GM19395 (cell line): Measurements from ENCODE around the gene ALG8.
"Not testable (repeated sequence)": the region's sequence is repeated elsewhere in the genome, so short reads cannot be mapped to it uniquely, and the experiment has no call there.

Experiments
- ATAC-seq: cut with Tn5 transposase; IDR thresholded peaks from one replicate; pipeline ENCODE4 v1.9.1; 2021; ENCODE audit warnings: mild to moderate bottlenecking, moderate library complexity; ENCODE audit not compliant: unreplicated experiment

Gene ALG8

DNA sequence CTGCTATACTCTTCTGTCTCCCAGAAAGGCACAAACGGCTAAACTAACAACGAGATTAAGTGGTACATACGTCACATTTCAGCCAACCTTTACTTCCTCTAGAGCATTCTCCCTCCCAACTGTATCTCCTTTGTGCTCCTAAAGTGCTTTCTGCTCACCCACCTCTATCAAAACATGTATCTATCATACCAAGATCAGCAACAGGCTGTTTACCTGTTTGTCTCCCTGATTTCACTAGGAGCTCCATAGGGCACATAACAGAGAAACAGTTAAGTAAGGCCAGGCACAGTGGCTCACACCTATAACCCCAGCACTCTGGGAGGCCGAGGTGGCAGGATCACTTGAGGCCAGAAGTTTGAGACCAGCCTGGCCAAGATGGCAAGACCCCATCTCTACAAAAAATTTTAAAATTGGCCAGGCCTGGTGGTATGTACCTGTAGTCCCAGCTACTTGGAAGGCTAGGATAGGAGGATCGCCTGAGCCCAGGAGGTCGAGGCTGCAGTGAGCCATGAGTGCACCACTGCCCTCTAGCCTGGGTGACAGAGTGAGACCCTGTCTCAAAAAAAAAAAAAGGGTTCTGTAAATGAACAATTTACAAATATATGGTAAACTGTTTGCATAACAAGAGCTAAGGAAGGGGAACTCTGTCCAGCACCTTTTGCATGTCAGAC is 62.6 kb downstream of the ALG8 start:
- ATAC-seq = no peak

DNA sequence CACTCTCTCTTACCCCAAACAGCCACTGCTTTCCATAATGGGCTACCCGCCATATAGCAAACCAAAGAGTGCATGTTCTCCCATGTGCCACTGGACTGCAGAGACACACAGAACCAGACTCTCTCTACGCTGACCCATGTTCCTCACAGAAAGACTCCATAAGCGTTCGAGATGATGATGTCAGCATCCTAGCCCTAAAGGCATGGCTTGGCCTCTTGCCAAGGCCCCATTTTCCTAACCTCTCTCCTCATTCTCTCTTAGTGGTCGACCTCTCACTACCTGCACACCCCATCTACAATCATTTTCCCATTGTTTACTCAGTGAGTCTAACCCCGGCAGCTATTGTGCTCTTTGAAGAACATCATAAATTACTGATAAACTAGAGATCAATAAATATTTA is 64.7 kb downstream of the ALG8 start:
- ATAC-seq = no peak

DNA sequence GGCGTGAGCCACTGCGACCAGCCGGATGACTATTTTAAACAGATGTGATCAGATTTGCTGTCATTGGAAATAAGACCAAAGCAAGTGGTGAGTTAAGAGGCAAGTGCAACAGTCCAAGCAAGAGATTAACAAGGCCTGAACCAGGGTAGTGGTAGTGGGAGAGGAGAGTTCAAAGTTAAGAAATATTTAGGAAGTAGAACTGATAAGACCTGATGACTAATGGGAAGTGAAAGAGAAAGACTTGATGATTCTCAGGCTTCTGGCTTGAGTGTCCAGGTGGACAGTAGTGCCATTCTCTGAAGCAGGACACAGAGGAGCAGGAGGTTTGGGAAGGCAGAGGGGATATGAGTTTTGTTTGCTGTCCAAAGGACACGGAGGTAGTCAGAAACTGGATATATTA is 67.0 kb downstream of the ALG8 start:
- no peak for ATAC-seq

DNA sequence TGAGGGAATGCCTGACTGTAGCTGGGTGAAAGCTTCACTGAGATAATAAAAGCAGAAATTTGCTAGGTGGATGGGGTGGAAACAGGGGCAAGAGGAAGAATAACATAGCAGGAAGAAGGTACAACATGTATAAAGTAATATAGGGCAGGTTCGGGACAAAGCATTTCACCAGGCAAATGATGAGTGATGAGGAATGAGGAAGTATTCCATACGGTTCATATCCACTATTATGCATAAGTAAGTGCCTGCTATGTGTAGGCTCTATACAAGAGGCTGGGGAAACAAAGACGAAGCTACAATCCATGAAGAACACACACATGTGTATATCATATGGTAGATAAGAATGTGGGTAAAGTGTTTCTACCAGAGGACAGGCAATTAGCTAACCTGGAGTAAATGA is 67.7 kb downstream of the ALG8 start:
- no peak for ATAC-seq

DNA sequence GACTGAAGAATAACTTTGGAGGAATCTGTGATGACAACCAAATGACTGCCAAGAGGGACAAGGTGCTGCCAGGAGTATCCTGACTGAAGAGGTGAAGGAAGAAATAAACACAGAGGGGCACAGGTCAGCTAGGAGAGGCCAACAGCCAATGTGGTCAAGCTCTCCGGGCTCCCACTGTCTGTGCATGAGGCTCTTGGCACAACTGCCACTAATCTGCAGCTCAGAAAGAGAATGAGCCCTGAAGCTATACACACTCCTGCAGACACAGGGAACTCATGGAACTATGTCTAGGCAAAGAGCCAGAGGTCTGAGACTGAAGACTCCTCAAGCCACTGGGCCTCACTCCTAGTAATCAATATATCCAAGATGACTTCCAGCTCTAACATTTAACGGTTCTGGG is 68.8 kb downstream of the ALG8 start:
- no peak for ATAC-seq

DNA sequence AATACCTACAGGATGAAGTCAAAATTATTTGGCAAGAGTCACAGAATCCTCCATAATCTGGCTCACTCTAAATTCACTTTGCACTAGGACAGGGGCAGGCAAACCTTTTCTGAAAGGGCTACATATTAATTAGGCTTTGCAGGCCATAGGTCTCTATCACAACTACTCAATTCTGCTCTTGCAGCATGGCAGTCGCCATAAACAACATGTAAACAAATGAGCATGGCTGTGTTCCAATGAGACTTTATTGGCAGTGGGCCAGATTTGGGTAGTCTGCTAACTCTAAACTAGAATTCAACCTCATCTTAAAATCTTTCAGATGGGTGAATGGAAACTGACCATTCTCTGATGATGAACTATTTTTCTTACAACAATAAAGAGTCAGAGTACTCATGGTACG is 70.0 kb downstream of the ALG8 start:
- ATAC-seq = no peak

DNA sequence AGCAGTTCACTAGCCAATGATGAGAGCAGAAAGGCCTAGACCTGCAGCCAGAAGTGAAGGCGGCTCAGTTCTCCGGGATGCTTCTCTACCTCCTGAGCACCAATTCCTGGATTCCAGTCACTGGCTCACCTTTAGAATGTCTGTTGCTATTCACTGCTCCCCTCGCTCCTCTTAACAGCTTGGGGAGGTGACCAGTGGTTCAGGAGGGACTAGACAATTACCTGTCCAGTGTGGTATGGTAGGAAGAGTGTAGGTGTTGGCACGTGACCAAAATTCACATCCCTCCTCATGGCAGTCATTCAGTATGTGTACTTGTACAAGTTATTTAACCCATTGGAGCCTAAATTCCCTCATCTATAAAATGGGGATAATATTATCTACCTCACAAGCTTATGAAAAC is 71.7 kb downstream of the ALG8 start:
- no peak for ATAC-seq

DNA sequence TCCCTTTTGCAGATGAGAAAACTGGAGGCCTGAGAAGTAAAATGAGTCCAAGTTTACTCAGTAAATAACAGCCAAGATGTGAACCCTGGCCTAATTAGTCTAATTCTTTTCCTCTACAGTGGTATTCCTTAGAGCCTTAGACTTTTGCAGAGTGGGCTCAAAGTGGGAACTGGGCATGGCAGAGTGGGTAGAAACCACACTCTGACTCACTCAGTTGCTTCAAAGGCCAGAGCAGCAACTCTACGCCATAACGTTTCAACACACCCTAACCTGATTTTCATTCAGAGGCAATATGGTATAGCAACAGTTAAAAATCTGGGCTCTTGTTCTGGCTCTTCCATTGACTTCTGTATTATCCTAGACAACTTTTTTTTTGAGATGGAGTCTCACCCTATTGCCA is 73.0 kb downstream of the ALG8 start:
- no peak for ATAC-seq

DNA sequence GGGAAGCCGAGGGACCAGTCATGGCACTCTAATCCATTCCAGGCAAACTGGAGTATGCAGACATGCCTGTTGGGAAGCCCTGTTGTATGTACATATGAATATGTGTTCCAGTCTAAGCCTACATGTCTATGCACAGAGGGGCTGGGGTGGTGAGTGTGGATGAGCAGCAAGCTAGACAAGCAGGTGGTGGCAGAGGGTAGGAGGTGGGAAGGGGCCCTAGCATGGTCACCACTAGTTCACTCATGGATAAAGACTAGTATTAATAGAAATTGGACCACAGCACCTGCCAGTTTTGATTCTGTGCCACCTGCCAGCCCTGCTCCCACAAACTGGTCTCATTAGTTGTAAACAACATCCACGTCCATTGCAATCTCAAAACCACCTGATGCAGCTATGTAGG is 74.2 kb downstream of the ALG8 start:
- no peak for ATAC-seq

DNA sequence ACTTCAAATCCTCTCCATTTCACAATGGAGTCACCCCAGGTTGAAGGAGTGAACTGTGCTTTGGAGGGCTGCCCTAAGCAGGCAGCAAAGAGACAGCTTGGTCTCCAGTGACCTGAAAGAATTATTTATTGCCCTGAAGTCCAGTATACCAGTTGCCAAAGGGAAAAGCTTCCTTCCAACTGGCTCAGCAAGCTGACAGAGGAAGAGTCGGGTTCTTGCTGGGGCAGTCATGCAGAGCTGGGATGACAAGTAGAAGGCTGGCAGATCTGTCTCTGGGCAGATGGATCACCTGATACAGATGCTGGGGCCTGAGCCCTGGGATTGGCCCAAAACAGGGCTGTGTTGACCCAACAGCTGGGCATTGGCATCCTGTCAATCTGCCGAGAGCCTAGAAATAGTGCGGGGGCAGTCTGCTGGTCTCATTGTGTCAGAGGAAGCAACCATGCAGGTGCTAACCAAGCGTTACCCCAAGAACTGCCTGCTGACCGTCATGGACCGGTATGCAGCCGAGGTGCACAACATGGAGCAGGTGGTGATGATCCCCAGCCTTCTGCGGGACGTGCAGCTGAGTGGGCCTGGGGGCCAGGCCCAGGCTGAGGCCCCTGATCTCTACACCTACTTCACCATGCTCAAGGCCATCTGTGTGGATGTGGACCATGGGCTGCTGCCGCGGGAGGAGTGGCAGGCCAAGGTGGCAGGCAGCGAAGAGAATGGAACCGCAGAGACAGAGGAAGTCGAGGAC is 75.8 kb downstream of the ALG8 start, which contains the start of gene THRSP:
TSS of gene THRSP (plus strand) at position 422 of the 742 bp plus-strand sequence. CDS start at position 443, 21 bp downstream.
- no peak for ATAC-seq

DNA sequence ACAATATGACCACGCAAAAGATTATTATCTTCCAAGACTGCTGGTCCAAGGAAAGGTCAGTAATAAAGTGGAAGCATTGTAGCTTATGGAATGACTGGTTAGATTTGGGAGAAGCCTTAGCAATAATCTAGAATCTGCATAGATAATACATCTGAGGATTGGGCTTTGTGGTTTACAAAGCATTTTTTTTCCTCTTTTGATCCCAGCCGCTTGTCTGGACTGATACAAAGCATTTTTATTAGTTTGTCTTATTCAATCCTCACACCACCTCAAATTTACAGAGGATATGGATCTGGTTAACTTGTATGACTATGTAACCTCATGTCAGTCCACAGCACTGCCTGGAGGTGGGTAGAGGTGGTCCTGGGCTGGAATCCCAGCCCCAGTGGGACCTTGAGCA is 76.8 kb downstream of the ALG8 start:
- no peak for ATAC-seq

DNA sequence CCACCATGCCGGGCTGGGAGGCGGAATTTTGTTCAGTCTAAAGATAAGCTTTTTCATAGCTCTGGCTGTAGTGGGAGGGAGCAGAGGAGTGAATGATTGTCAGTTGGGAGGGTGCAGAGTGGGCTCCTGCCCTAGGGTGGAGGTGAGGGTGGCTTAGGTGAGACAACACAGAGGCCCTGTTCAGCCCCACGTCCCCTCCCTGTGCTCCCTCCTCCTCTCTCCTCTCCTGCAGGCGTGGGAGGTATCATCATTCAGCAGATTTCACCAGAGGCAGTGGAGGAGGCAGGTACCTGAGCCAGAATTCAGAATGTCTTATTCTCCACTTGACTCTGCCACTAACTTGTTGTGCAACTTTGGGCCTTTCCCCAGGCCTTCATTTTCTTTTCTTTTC is 77.5 kb downstream of the ALG8 start:
- ATAC-seq = no peak

DNA sequence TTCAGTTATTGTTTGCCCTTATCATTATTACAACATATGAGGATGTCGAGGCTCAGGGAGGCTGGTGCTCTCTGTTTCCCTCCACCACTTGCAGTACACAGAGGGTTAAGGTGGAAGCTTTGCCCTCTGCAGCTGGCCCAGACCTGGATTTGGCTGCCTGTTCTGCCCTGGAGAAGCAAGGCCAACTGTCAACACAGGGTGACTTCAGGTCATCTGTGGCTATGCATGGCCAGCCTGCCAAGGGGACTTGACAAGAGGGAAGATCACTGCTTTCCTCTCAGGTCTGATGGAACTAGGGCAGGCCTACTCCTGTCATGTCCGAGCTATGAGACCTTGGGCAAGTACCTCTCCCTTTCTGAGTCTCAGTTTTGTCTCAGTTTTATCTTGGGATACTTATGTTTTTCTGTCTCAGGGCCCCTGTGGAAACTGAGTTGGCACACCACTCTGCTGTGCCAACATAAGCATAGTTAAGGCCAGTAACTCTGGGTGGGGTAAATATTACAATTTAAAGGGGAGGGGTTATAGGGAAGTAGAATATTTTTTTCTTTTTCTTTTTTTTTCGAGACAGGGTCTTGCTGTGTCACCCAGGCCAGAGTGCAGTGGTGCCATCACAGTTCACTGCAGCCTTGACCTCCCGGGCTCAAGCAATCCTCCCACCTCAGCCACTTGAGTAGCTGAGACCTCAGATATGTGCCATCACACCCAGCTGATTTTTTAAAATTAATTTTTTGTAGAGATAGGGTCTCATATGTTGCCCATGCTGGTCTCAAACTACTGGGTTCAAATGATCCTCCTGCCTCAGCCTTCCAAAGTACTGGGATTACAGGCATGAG is 78.1 kb downstream of the ALG8 start:
- ATAC-seq = no peak

DNA sequence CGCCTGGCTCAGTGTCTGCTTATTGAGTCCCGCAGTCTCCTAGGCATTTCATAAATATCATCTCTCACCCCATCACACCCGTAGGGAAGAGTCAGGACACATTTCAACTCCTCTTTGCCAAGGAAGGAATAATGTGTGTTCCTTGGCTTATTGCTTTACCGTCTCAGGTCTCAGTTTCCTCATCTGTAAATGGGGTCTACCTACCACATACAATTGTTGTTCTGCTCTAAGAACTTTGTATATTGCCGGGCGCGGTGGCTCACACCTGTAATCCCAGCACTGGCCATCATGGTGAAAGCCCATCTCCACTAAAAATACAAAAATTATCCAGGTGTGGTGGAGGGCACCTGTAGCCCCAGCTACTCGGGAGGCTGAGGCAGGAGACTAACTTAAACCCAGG is 78.9 kb downstream of the ALG8 start:
- no peak for ATAC-seq

DNA sequence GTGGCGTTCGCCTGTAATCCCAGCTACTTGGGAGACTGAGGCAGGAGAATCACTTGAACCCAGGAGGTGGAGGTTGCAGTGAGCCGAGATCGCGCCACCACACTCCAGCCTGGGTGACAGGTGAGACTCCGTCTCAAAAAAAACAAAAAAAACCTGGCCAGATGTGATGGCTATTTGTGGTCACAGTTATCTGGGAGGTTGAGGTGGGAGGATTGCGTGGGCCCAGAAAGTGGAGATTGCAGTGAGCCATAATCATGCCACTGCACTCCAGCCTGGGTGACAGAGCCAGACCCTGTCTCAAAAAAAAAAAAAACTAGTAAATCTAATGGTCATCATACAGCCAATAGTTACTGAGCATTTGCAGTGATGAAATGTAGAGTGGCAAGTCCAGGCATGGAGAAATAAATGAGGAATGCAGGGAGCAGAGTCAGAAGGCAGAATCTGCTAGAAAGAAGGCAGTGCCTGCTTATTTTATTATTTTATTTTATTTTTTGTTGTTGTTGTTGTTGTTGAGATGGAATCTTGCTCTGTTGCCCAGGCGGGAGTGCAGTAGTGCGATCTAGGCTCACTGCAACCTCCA is 79.6 kb downstream of the ALG8 start:
- ATAC-seq = not testable (repeated sequence)

DNA sequence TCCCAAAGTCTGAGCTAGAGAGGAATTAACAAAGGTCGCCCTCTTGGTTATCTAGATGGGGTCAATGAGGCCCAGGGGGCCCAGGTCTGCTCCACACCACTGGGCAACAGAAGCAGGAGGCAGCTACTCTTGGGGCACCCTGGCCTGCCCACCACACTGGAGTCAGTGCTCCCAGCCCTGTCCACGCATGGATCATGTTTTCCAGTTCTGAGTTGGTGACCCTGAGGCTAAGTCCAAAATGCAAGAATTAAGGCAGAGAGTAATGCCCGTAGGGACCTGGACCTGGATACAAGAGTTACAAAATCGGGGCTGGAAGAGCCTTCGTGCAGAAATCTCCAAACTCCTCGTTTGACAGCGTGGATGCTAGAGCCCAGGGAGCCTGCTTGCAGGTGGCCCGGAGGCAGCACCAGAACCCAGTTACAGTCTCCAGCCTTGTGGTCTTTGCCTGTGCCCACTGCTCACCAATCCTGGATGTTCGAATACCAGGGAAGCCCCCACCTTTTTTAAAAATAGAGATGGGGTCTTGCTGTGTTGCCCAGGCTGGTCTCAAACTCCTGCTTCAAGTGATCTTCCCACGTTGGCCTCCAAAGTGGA is 81.9 kb downstream of the ALG8 start:
- ATAC-seq = no peak

DNA sequence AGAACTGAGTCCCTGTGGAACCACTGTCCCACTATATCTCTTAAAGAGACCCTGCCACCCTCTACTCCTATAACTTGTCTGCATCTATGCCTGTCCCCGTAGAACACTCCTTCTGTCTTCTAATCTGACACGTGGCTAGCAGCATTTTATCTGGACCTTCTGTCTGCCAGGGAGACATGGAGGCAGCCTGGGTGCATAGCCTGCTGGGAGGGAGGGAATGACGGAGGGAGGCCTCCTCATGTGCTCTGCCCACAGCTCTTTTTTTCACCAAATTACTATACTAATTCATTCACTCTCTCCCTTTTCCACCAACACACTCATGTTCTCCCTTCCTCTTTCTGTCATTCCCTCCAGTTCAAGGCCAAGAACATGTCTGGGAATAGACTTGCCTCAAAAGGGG is 83.3 kb downstream of the ALG8 start:
- no peak for ATAC-seq

DNA sequence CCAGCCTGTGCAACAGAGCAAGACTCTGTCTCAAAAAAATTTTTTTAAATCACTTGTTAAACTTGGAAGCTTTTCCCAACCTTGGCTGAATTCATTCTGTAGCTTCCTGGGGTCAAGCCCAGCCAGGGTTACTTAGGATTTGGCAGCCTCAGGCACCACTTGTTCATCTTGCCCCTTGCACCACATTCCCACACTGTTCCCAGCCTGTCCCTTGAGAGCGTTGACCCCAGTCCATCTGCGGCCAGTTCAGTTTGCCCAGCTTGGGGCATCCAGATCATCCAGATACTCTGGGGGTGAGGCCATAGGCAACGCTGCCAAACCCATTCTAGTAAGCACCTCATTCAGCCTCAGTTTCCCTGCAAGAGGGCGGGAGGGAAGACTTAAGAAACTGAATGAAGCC is 84.5 kb downstream of the ALG8 start:
- no peak for ATAC-seq

DNA sequence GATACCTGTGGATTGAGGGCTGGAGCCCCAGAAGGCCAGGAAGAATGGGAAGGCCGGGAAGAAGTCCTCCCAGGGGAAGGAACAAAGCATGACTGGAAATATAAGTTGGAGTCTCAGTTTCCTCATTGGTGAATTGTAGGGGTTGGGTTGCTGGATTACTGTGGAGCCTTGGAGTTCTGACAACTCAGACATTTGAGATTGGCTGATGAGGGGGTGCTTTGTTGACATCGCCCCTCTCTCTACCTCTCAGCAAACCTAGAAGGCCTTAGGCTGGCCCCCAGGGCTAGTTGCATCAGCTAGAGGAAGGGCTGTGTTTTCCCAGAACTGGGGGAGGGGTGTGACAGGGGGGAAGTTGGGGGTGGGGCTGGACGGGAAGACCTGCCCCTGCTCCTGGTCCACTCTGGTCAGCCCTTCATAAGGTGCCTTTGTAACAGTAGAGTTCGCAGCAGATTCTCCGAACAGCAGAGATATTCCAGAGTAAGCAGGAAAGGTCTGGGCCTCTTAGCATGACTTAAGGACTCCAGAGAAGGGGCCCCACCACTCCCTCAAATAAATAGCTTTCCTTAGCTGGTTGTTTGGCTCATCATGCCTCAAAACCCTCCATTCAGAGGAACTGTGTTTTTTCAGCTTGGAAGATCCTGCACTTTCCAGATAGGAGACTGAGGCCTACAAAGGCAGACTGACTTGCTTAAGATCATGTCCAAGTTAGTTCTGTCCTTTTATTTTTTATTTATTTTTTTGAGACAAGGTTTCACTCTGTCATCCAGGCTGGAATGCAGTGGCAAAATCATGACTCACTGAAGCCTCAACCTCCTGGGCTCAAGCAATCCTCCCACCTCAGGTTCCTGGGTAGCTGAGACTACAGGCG is 88.2 kb downstream of the ALG8 start:
- ATAC-seq = no peak
